ACHN (cell line): ENCODE measurements around the gene LYSMD3.

Experiments
- DNase-seq: peaks from one replicate; pipeline ENCODE4 v3.0.0-alpha.2; 2015
- in situ Hi-C: cut with HindIII; loops from 2 replicates; pipeline ENCODE4 v1.10.0; 2017; ENCODE audit warnings: low sequenced_read_pairs, low pct_ligation_motif_present, low pct_unique_long_range_greater_than_20kb

Gene LYSMD3

DNA sequence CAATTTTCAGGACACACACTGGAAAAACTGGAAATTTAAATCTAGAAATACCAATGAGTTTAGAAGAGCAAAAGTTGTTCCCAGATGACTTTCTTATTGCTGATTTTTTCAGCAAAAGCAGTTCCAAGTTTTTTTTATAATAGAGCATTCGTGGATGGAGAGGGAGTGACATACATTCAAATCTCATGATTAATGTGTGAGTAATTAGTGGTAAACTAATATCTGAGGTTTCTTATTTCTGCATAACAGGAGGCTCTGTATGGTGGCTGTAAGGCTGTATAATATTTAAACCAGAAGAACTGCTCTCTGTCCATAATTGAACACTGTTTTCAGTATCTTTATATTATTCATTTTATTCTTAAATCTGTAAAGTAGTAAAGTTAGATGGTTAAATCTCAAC is 25.8 kb downstream of the LYSMD3 start:
- in situ Hi-C loops, result no loop called here
- DNase-seq, result no peak

DNA sequence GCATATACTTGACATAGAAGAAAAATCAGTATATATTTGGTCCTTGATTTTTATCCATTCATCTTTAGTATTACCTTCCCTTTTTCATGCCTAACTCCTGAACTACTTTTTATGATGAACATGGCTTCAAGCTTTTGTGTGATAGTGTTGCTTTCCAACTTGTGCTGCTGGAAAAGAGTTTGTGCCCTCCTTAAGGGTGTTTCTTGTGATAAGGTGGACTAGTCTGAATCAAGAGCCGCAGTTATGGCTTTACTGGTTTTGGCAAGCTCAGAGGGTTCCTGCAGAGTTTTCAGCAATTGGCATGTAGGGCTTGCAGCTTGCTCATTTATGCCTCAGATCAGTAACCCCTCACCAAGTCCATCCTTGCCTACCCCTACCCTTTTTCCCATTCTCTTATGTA is 34.2 kb downstream of the LYSMD3 start:
- no peak for DNase-seq
- in situ Hi-C loops, result no loop called here

- in situ Hi-C loops, result no loop called here
- DNase-seq, result no peak
These were observed 35.3 kb downstream of the LYSMD3 start for GRCh38 chr5:90494043-90494442.

DNA sequence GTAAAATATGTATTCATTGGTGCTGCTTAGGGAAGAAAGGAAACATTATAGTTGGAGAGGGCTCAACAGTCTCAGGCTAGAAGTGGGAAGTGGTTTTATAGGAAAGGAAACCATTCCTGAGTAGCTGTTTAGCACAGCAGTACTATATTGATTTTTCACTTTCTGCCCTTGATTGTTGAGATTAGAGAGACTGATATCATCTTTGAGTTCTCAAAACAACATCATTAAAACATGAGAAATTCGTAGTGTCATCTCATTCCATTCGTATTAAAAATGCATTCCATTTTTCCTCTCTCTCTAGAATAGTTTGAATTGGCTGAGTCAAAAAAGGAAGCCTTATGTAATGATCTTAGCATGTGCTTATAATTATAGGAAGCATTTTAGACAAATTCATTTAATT is 40.6 kb downstream of the LYSMD3 start:
- no peak for DNase-seq
- in situ Hi-C loops, result no loop called here

DNA sequence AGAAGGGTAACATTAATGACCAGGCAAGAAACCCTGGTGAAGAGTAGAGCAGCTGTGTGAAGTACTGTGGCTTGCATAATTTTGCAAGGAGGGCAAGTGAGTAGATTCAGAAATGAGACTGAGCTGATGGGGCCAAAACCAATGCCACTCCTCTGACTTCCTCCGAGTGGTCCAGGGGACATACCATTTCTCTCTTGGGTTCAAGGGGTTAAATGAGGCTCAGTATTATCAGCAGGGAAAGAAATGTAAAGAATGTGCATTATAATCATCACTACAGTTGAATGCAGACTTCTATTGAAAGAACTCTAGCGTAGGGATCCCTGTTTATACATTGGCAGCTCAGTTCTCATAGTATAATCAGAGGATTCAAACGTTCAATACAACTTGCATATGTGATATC is 44.8 kb downstream of the LYSMD3 start:
- DNase-seq, result no peak
- in situ Hi-C loops, result no loop called here

GRCh38 chr5:90483206-90483605 is 46.2 kb downstream of the LYSMD3 start:
- no peak for DNase-seq
- in situ Hi-C loops, result no loop called here

DNA sequence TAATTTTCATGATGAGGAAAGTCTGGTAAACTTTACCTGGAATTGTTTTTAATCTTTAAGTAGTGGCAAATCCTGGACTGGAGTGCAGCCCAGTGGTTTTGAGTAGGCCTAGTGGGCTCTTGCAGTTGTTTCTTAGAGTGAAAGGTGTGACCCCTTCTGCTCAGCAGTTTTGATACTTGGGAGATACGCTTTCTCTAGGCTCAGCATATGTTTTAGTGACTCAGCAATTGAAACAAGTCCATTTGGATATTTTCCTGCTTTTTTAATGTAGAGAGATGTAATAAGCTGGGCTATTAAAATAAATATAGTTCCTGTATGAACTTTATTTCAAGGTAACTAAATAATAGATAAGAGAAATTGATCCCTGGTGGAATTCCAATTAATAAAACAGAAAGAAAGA is 48.7 kb downstream of the LYSMD3 start:
- DNase-seq, result no peak
- in situ Hi-C loops, result no loop called here

- in situ Hi-C loops, result no loop called here
- no peak for DNase-seq
These were observed 49.6 kb downstream of the LYSMD3 start for GRCh38 chr5:90479611-90480385.

DNA sequence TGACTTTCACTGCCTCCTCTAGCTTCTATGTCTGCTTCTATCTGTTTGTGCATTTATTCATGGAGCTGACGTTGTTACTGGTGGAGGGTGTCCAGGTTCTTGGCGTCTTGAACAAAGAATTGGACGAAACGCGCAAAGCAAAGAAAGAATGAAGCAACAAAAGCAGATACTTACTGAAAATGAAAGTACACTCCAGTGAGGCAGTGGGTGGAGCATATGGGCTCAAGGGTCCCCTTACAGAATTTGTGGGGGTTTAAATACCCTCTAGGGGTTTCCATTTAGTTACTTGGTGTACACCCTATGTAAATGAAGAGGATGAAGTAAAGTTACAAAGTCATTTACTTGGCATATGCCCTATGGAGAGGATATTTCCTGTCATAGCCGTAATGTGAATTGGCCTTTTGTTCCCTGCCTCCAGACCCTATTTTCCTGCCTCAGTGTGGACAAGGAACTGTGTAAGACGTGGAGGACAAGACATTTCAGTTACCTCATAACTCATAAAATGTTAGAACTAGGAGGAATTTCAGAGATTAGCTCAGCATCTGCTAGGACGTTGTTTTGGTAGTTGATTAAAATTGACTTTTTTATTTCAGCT is 51.7 kb downstream of the LYSMD3 start:
- DNase-seq, result no peak
- in situ Hi-C loops, result no loop called here

DNA sequence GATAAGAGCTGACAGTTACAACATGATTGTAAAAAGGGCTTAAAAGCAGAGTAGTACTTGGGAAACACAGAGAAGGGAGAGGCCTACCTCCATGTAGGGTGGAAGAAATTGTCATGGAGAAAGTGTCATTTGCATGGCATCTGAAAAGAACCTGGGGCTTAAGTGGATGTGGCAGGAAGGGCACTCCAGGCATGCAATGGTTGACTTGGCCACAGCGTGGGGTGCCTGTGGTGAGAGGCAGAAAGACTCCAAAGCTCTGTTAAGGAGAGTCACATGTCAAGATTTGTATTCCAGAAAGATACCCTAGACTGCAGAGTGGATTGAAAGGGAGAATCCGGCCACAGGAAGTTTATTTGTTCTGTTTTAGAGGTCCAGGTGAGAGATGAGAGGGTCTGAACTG is 52.3 kb downstream of the LYSMD3 start:
- DNase-seq, result peak; percentile 5
- in situ Hi-C loops, result no loop called here

- DNase-seq, result no peak
- in situ Hi-C loops, result no loop called here
These were observed 53.0 kb downstream of the LYSMD3 start for GRCh38 chr5:90476391-90476790.

DNA sequence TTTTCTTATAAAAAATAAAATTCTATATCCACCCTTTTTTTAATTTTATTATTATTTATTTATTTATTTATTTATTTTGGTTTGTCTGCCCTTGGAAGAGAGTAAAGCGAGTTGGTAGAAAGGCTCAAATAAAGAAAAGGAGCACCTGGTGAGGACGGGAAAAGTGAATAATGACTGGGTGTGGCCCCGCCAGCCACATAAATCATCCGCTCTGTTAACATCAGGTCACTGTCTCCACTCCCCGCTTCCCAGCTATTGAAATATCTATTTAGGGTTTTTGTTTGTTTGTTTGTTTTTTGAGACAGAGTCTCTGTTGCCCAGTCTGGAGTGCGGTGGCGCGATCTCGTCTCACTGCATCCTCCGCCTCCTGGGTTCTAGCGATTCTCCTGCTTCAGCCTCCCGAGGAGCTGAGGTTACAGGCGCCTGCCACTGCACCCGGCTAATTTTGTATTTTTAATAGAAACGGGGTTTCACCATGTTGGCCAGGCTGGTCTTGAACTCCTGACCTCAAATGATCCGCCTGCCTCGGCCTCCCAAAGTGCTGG is 53.9 kb downstream of the LYSMD3 start:
- in situ Hi-C loops, result no loop called here
- DNase-seq, result no peak

DNA sequence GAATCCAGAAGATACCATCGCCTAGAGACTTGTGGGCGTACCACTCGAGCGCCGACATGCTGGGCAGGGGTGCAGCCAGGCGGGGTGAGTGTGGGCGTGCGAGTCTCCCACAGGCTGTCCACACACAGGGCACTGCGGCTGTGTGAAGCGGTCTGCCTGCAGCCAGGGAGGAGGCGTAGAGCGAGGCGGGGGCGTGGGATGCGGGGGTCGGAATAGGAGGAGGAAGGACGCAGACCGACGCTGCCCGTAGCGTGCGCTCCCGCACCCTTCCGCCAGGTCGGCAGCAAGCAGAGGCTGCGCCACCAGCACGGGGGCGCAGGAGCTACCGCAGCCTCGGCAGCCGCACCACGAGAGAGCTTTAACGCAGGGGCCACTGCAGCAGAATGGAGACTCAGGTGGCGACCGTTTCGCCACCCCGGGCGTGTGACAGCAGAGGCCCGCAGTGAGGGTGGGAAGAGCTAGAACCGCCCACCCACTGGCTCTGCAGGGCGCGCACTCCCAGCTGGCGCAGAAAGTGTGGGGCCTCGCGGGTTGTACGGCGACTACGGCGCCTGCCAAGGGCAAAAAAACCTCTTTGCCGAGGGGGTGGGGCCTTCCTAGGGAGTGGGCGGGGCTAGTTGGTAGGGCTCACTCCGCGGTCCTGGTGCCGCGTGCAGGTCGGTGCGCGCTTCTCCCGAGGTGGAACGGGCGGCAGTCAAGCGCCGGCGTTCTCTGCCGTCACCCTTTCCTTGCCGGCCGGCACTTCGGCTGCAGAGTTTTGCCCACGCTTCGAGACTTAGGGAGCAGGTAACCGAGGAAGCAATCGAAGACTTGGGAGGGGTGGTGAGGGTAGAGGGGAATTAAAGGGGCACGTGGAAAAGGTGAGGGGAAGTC is 54.9 kb downstream of the LYSMD3 start, which contains the start of the genes MBLAC2 and POLR3G:
Gene MBLAC2 (minus strand): TSS at position 537 of the 873 bp plus-strand sequence. CDS start 479 bp downstream, at position 58.
Gene POLR3G (plus strand): TSS at position 630 of the 873 bp plus-strand sequence. CDS start 10,704 bp downstream, outside the sequence.
- in situ Hi-C loops, result no loop called here

GRCh38 chr5:90473396-90474234 is 55.8 kb downstream of the LYSMD3 start:
- peak; percentile 28 for DNase-seq
- in situ Hi-C loops, result no loop called here

More for the DNA sequence above, 54.9 kb downstream of the LYSMD3 start, which contains the start of the genes MBLAC2 and POLR3G:
- DNase-seq, result peak; percentile 88

GRCh38 chr5:90472783-90473395 is 56.5 kb downstream of the LYSMD3 start:
- DNase-seq, result no peak
- in situ Hi-C loops, result no loop called here
